GM13977 (cell line): ENCODE results near the gene SLC12A2.

ENCODE experiments used
- DNase-seq: peaks from one replicate; pipeline ENCODE4 v3.0.0; 2012; ENCODE audit warnings: low spot score
- in situ Hi-C: fragments of 300-500 bp; cut with MboI; formaldehyde crosslinking; loops from one replicate; pipeline ENCODE4 v1.12.0; 2022; ENCODE audit warnings: low sequenced_read_pairs, low pct_unique_long_range_greater_than_20kb, mixed read lengths, inconsistent platforms; ENCODE audit not compliant: unreplicated experiment
- TF ChIP-seq, protein P1 (sequence below): IDR thresholded peaks from 2 replicates; pipeline ENCODE4 v1.5.1; 2012; ENCODE audit warnings: mild to moderate bottlenecking, control low read depth; ENCODE audit not compliant: insufficient read depth; ENCODE audit errors: extremely low read depth, missing control alignments

Gene SLC12A2

DNA sequence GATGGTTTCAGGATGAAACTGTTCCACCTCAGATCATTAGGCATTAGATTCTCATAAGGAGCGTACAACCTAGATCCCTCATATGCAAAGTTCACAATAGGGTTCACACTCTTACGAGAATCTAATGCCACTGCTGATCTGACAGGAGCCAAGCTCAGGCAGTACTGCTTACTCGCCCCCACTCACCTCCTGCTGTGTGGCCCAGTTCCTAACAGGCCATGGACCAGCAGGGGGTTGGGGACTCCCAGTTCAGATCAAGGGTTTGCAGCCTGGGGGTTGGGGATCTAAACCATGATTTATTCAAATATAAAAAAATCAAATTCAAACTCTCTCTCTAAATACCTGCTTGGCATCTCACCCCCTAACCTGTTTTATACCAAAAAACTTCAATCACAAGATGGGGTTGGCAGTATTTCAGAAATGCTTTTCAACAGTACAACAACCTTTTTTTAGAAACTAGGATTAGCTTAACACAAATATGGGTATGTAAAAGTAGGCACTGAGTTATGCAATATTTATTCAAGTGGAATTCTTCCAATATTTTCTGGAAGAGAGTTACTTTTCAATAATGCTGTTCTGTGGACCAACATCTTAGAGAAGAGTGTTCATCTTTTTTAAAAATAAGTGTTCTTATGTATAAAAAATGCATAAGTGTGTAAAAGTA lies 30.1 kb upstream of the SLC12A2 start:
- DNase-seq: no peak
- in situ Hi-C loops: no loop called here
- TF ChIP-seq, protein P1, sequence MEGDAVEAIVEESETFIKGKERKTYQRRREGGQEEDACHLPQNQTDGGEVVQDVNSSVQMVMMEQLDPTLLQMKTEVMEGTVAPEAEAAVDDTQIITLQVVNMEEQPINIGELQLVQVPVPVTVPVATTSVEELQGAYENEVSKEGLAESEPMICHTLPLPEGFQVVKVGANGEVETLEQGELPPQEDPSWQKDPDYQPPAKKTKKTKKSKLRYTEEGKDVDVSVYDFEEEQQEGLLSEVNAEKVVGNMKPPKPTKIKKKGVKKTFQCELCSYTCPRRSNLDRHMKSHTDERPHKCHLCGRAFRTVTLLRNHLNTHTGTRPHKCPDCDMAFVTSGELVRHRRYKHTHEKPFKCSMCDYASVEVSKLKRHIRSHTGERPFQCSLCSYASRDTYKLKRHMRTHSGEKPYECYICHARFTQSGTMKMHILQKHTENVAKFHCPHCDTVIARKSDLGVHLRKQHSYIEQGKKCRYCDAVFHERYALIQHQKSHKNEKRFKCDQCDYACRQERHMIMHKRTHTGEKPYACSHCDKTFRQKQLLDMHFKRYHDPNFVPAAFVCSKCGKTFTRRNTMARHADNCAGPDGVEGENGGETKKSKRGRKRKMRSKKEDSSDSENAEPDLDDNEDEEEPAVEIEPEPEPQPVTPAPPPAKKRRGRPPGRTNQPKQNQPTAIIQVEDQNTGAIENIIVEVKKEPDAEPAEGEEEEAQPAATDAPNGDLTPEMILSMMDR: no peak

DNA sequence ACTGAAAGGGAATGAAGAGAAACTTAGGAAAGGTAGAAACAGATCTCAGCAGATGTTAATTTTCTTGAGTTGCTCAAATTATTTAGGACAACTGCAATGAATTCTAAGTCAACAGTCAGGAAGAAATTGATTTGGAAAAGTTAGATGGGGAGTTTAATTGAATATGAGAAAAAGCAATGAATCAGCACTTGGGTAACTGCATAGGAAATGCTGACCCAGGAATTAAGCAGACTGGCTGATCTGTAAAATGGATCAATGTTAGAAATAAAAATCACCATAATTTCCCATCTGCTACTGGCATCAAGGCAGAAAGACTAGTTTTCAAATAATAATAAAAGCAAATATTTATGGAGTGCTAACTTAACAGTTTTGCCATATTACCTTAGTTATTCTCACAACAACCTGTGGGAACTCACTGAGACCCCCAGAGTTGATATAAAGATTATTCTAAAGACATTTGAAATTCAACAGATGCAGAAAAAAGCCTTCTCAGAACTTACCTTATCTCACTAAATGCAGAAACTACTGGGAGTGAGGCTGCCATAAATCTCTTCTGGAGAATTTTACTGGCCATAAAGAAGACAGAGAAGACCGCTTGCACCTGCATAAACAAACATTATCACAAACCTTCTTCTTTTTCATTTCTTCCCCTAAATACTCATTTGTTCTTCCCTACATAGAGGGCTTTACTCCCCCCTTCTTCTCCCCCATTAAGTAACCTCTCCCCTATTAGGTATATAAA lies 22.8 kb upstream of the SLC12A2 start:
- no peak for DNase-seq
- TF ChIP-seq, protein P1: no peak
- in situ Hi-C loops: no loop called here

DNA sequence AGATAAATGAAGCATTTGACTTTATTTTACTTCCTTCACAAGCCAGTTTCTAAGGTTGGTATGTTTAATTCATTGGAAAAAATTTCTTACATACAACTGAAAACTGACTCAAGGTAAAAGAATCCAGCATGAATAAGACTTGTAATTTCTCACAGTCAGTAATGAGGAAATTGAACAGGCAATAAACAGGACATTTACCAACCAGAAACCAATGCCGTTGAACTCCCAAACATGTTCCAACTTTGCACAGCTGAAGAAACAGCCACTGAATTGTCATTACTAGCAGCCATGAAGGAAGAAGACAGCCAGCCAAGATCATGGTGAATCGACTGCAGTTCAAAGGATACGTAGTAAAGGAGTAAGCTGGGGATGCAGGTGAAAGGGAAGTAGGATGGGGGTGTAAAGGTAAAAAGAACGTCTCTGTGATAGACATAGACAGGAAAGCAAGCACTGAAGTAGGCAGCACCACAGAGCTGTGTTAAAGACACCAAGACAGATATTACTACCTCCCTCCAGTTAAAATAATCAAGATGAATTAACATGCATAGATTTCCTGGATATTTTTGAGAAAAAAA lies 21.3 kb upstream of the SLC12A2 start:
- in situ Hi-C loops: no loop called here
- TF ChIP-seq, protein P1: no peak
- DNase-seq: no peak

DNA sequence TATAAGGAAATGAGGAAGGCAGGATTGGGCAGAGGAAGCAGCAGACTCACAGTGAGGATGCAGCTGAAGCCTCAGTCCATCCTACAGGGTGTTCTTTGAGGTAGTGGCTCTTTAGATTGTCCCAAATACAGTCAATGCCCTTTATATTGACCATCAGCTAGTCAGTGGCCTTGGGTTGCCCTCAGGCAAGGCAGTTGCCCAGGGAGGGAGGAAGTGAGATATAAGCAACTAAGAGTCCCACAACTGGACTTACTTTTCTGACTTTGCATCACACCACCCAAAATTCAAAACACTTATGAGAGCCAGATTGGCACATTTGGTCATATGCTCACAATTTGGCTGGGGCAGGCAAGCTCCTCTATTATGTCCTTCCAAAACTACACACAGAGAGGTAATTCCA lies 9.4 kb upstream of the SLC12A2 start:
- no peak for DNase-seq
- in situ Hi-C loops: no loop called here
- TF ChIP-seq, protein P1: no peak

DNA sequence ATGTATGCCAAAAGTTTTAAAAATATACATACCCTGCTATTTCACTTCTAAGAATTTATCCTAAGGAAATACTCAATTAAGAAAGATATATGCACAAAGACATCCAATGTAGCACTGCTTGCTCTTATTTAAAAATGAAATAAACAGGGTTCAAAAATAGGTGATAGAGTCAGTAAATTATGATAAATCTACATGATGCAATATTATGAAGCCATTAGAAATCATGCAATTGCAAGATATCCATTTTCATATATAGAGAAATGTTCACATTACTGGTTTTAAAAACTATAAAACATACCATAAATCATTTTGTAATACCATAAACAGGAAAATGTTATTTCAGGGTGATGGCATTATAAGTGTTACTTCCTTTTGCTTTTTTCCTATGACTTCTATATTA lies 8.6 kb upstream of the SLC12A2 start:
- in situ Hi-C loops: no loop called here
- no peak for DNase-seq
- TF ChIP-seq, protein P1: no peak

DNA sequence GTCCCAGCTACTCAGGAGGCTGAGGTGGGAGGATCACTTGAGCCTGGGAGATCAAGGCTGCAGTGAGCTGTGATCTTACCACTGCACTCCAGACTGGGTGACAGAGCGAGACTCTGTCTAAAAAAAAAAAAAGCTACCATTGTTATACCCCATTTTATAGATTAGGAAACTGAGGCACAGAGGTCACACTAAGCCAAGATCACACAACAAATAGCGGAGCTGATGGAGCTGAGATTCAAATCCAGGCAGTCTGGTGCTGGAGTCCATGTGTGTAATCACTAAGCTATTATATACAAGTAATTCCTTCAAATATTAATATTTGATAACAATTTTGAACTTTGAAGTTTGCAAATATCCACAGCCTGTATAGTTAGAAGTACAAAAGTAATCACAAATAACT lies 6.0 kb upstream of the SLC12A2 start:
- in situ Hi-C loops: no loop called here
- TF ChIP-seq, protein P1: no peak
- no peak for DNase-seq
